ENCODE measurements around the gene CRHBP.
A peak's percentile ranks its signal among the peaks of the same experiment; 100 is the strongest.

The CRHBP gene

DNA sequence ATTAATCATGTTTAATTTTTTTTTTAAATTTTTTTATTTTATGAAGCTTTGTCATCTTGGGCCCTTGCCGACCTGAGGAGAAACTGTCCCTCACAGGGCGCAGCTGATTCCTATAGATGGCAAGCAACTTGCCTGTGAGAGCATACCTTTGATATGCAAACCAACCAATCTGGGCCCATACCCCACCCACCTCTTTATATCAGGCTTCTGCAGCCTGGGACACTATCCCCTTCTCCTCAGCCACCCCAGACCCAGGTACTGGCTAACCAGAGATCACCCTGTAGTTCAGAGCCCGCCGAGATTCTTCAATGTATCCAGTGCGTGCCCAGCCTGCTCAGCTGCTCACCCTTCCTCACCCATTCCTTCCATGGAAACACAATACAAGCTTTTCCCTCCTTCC is 58.7 kb downstream of the CRHBP start:
- TF ChIP-seq, protein P1, sequence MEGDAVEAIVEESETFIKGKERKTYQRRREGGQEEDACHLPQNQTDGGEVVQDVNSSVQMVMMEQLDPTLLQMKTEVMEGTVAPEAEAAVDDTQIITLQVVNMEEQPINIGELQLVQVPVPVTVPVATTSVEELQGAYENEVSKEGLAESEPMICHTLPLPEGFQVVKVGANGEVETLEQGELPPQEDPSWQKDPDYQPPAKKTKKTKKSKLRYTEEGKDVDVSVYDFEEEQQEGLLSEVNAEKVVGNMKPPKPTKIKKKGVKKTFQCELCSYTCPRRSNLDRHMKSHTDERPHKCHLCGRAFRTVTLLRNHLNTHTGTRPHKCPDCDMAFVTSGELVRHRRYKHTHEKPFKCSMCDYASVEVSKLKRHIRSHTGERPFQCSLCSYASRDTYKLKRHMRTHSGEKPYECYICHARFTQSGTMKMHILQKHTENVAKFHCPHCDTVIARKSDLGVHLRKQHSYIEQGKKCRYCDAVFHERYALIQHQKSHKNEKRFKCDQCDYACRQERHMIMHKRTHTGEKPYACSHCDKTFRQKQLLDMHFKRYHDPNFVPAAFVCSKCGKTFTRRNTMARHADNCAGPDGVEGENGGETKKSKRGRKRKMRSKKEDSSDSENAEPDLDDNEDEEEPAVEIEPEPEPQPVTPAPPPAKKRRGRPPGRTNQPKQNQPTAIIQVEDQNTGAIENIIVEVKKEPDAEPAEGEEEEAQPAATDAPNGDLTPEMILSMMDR (IDR thresholded peaks at IDR 0.05; ENCODE audit: low read depth, low read length), result no peak
- H3K4me3 ChIP-seq (replicated peaks in 1 of 2; ENCODE audit: low read depth in 2 of 2, low read length in 2 of 2), result no peak overlapping the region
- no peak for DNase-seq (ENCODE audit: low read depth in 2 of 2)

DNA sequence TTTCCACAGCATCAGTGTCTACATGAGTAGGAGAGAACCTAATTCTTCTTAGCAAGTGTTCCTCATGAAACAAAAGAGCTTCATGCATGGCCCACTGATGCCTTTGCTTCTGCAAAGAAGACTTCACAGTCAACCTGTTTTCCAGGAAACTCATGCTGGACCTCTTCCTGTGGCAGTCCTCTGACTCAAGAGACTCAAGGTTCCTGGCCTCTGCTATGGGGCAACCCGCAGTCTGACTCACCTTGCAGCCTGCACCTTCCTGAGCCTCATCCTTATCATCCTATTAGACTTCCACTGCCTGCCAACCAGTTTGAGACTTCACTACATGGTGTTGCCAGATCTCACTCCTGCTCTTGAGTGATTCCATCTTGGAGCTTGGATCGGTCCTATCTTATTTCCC is 59.8 kb downstream of the CRHBP start:
- TF ChIP-seq, protein P1 (IDR thresholded peaks at IDR 0.05; ENCODE audit: low read depth, low read length), result no peak
- H3K4me3 ChIP-seq (replicated peaks in 1 of 2; ENCODE audit: low read depth in 2 of 2, low read length in 2 of 2), result no peak overlapping the region
- peak in 1 of 2 donors; percentile 32 for DNase-seq (ENCODE audit: low read depth in 2 of 2)

DNA sequence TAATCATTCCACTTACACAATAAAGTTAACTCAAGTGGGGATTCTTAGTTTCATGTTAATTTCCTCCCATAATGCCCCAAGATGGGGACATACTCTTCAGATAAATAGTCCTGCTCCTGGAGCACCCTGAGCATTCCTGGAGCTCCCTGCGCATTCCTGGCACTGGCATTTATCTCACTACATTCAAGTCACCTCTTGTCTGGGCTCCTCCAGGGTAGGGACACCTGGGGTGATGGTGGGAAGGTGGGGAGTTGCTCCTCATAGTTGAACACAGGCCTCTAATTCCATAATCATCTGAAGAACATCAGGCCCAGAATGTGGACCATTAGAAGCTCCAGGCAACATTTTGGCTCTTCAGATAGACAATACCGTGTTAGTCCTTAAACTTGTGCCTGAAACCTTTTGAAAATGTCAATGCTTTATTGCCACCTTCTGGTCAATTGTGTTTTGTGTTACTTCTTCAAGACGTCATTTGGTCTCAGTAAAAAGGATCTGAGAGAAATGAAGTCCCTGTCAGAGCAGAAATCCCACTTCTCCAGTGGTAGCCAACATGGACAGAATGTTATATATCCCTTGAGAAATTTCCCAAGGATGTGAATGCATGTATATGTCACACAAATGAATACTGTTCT is 63.2 kb downstream of the CRHBP start:
- H3K4me3 ChIP-seq (replicated peaks in 1 of 2; ENCODE audit: low read depth in 2 of 2, low read length in 2 of 2), result no peak overlapping the region
- TF ChIP-seq, protein P1 (IDR thresholded peaks at IDR 0.05; ENCODE audit: low read depth, low read length), result peak; percentile 30
- peak; percentile 83 to 91 for DNase-seq (ENCODE audit: low read depth in 2 of 2)

DNA sequence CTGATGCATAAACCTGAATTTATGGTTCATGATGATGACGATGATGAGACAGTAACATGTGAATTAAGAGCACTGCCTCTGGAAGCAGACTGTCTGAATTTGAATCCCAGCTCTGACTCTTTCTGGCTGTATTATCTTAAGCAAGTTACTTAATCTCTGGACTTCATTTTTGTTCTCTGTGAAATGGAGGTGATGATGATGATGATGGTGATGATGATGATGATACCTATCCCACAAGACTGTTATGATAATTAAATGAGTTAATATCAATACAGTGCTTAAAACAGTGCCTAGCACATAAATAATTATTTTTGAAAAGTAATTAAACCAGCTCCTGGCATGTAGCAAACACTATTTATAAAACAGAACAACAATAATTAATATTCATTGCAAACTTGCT is 64.1 kb downstream of the CRHBP start:
- no peak overlapping the region for H3K4me3 ChIP-seq (replicated peaks in 1 of 2; ENCODE audit: low read depth in 2 of 2, low read length in 2 of 2)
- DNase-seq (ENCODE audit: low read depth in 2 of 2), result no peak

DNA sequence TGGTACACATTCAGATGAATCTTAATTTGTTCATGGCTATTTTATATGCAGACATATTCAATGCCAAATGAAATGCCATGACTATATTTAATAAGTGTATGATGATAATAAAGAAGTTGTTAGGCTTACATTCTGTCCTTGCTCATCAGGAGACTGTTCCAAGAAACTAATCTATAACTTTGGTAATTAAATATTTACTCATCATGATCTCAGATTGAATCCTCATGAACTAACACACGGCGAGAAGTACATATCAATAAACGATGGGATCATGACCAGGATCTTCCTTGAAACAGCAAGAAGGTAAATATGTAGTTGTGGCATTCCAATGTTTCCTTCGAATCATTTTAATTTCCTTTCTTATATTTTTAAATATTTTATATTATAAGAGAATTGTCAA is 64.8 kb downstream of the CRHBP start:
- H3K4me3 ChIP-seq (replicated peaks in 1 of 2; ENCODE audit: low read depth in 2 of 2, low read length in 2 of 2), result no peak overlapping the region
- no peak for DNase-seq (ENCODE audit: low read depth in 2 of 2)
- TF ChIP-seq, protein P1 (IDR thresholded peaks at IDR 0.05; ENCODE audit: low read depth, low read length), result no peak

More for the DNA sequence above, 64.1 kb downstream of the CRHBP start:
- TF ChIP-seq, protein P1 (IDR thresholded peaks at IDR 0.05; ENCODE audit: low read depth, low read length), result no peak

All from cardiac fibroblast (primary cell).